T-helper 1 cell treated with Interleukin-12 subunit alpha and Interleukin-12 subunit beta and Interleukin-4 antibody, amounts not matched to agents 30 ng/mL and 1 ng/mL, for 36 hours (primary cell): ENCODE measurements around the gene TXNDC8. TPM values are rescaled to one million over a fixed set of nuclear protein-coding genes. Genes with fewer than 3 reads are reported as not detected.

ENCODE experiments used
- total RNA-seq: library from RNA; stranded (reverse); gene quantifications from 2 replicates; pipeline ENCODE4 v1.2.3, GENCODE V29; 2022

The TXNDC8 gene
- total RNA-seq, 1 donor from 2014 or later, result not detected

Other genes with a start within 250 kb of the TXNDC8 start
- gene C9orf152, start 129.7 kb downstream of the TXNDC8 start, total RNA-seq, result not detected in 2 replicates
- 326 and 327 TPM in 2 replicates for gene TXN, start 81.4 kb downstream of the TXNDC8 start, total RNA-seq
- not detected in 2 replicates for gene SVEP1, start 241.9 kb upstream of the TXNDC8 start, total RNA-seq